GM21723 (cell line): ENCODE measurements around the gene COG5.

ENCODE experiments used
- ATAC-seq: cut with Tn5 transposase; IDR thresholded peaks from one replicate; pipeline ENCODE4 v1.9.1; 2021; ENCODE audit warnings: mild to moderate bottlenecking, moderate library complexity; ENCODE audit not compliant: unreplicated experiment

COG5 gene

GRCh38 chr7:107398161-107398560 is 165.6 kb downstream of the COG5 start:
- no peak for ATAC-seq

- ATAC-seq: no peak
These were observed 166.7 kb downstream of the COG5 start for GRCh38 chr7:107396990-107397389.

- no peak for ATAC-seq
These were observed 167.6 kb downstream of the COG5 start for GRCh38 chr7:107396081-107396480.

- no peak for ATAC-seq
These were observed 168.9 kb downstream of the COG5 start for GRCh38 chr7:107394831-107395230.

- ATAC-seq: no peak
These were observed 169.4 kb downstream of the COG5 start for GRCh38 chr7:107394276-107394675.

GRCh38 chr7:107392830-107393229 is 170.9 kb downstream of the COG5 start:
- ATAC-seq: no peak

- ATAC-seq: no peak
These were observed 172.8 kb downstream of the COG5 start for GRCh38 chr7:107390916-107391315.

- no peak for ATAC-seq
These were observed 175.1 kb downstream of the COG5 start for GRCh38 chr7:107388604-107389003.

- no peak for ATAC-seq
These were observed 176.0 kb downstream of the COG5 start for GRCh38 chr7:107387573-107388219.

- ATAC-seq: no peak
These were observed 176.6 kb downstream of the COG5 start for GRCh38 chr7:107387128-107387527.

- no peak for ATAC-seq
These were observed 177.1 kb downstream of the COG5 start for GRCh38 chr7:107386548-107387102.

- no peak for ATAC-seq
These were observed 179.7 kb downstream of the COG5 start for GRCh38 chr7:107384025-107384424.

GRCh38 chr7:107383203-107383602 is 180.5 kb downstream of the COG5 start:
- ATAC-seq: no peak

- no peak for ATAC-seq
These were observed 182.3 kb downstream of the COG5 start for GRCh38 chr7:107381453-107381852.

- ATAC-seq: no peak
These were observed 190.4 kb downstream of the COG5 start for GRCh38 chr7:107373354-107373753.

- ATAC-seq: no peak
These were observed 191.4 kb downstream of the COG5 start for GRCh38 chr7:107372298-107372697.

- no peak for ATAC-seq
These were observed 192.9 kb downstream of the COG5 start for GRCh38 chr7:107370816-107371215.

- ATAC-seq: no peak
These were observed 198.9 kb downstream of the COG5 start for GRCh38 chr7:107364787-107365186.

- no peak for ATAC-seq
These were observed 204.0 kb downstream of the COG5 start for GRCh38 chr7:107359520-107360316.

- ATAC-seq: no peak
These were observed 208.1 kb downstream of the COG5 start for GRCh38 chr7:107355616-107356015.

- no peak for ATAC-seq
These were observed 209.1 kb downstream of the COG5 start for GRCh38 chr7:107354640-107355039.

GRCh38 chr7:107353701-107354100 is 210.0 kb downstream of the COG5 start:
- no peak for ATAC-seq
